ENCODE data around the gene PCDH17. TPM values are rescaled to one million over a fixed set of nuclear protein-coding genes. Genes with fewer than 3 reads are reported as not detected.

The PCDH17 gene
- polyA plus RNA-seq, 1 donor (not counting 4 experiments of a cell fraction or from before 2014, with no cell fraction given), result not detected

- peaks cover 24% of the 10 kb centered on the region for H3K9me3 ChIP-seq (ENCODE audit: control insufficient read depth, low read depth, low read length)
- TF ChIP-seq CTCF (optimal IDR thresholded peaks at IDR 0.05 in 1 of 3, IDR thresholded peaks at IDR 0.05 in 1 of 3, conservative IDR thresholded peaks at IDR 0.05 in 1 of 3; ENCODE audit: extremely low read depth in 1 of 3, insufficient read depth in 2 of 3, low read length in 3 of 3), result no peak
- no peak for TF ChIP-seq EZH2 (IDR thresholded peaks at IDR 0.05; ENCODE audit: low read length)
- H3K79me2 ChIP-seq (ENCODE audit: control insufficient read depth, insufficient read depth, low read length), result no peaks in the 10 kb centered on the region
- peaks cover 57% of the 10 kb centered on the region for H3K27me3 ChIP-seq (ENCODE audit: control insufficient read depth, extremely low read depth, insufficient read depth, low read length)
- dilution Hi-C loops (cut with MboI; ENCODE audit: extremely low pct_ligation_motif_present, low sequenced_read_pairs), result no loop called here
- H3K4me1 ChIP-seq (ENCODE audit: control insufficient read depth, extremely low read depth, insufficient read depth, low read length), result no peaks in the 10 kb centered on the region
- no peak overlapping the region for H3K9ac ChIP-seq (ENCODE audit: control insufficient read depth, extremely low read depth, insufficient read depth, low read length)
- FAIRE-seq (no peak), DNase-seq (ENCODE audit: low read depth, low spot score) (no peak)
- H3K36me3 ChIP-seq (ENCODE audit: control insufficient read depth in 2 of 2, extremely low read depth in 1 of 2, insufficient read depth in 2 of 2, low read length in 2 of 2), result no peaks in the 10 kb centered on the region
- no peak overlapping the region for H3K27ac ChIP-seq (ENCODE audit: control insufficient read depth, insufficient read depth, low read length)
- no peak overlapping the region for H2AFZ ChIP-seq (ENCODE audit: control insufficient read depth, low read length)
- H3K4me3 ChIP-seq (ENCODE audit: control insufficient read depth in 2 of 3, extremely low read depth in 1 of 3, insufficient read depth in 2 of 3, low read depth in 1 of 3, low read length in 3 of 3), result no peak overlapping the region
- H4K20me1 ChIP-seq (ENCODE audit: control insufficient read depth, extremely low read depth, insufficient read depth, low read length), result no peaks in the 10 kb centered on the region
- H3K9me1 ChIP-seq (ENCODE audit: control insufficient read depth, extremely low read depth, insufficient read depth, low read length), result no peaks in the 10 kb centered on the region
- H3K4me2 ChIP-seq (ENCODE audit: control insufficient read depth, extremely low read depth, insufficient read depth, low read depth, low read length), result no peak overlapping the region
These were observed 964 bp downstream of the PCDH17 start for GRCh38 chr13:57632276-57633140.

- FAIRE-seq, result no peak
- no peak overlapping the region for H3K27ac ChIP-seq (ENCODE audit: control insufficient read depth, insufficient read depth, low read length)
- H3K4me3 ChIP-seq (ENCODE audit: control insufficient read depth in 2 of 3, extremely low read depth in 1 of 3, insufficient read depth in 2 of 3, low read depth in 1 of 3, low read length in 3 of 3), result no peak overlapping the region
These were observed 1.8 kb downstream of the PCDH17 start for GRCh38 chr13:57633141-57633949.

More at GRCh38 chr13:57633141-57633949, 1.8 kb downstream of the PCDH17 start:
- Histone ChIP-seq H3K4me2 (ENCODE audit: control insufficient read depth, extremely low read depth, insufficient read depth, low read depth, low read length) (no peak overlapping the region), H3K36me3 (ENCODE audit: control insufficient read depth in 2 of 2, extremely low read depth in 1 of 2, insufficient read depth in 2 of 2, low read length in 2 of 2) (no peaks in the 10 kb centered on the region), H4K20me1 (ENCODE audit: control insufficient read depth, extremely low read depth, insufficient read depth, low read length) (no peaks in the 10 kb centered on the region), H3K27me3 (ENCODE audit: control insufficient read depth, extremely low read depth, insufficient read depth, low read length) (peaks cover 57% of the 10 kb centered on the region), H3K9me1 (ENCODE audit: control insufficient read depth, extremely low read depth, insufficient read depth, low read length) (no peaks in the 10 kb centered on the region), H2AFZ (ENCODE audit: control insufficient read depth, low read length) (no peak overlapping the region), H3K4me1 (ENCODE audit: control insufficient read depth, extremely low read depth, insufficient read depth, low read length) (no peaks in the 10 kb centered on the region), H3K9me3 (ENCODE audit: control insufficient read depth, low read depth, low read length) (peaks cover 24% of the 10 kb centered on the region), H3K79me2 (ENCODE audit: control insufficient read depth, insufficient read depth, low read length) (no peaks in the 10 kb centered on the region), H3K9ac (ENCODE audit: control insufficient read depth, extremely low read depth, insufficient read depth, low read length) (no peak overlapping the region)
- no peak for DNase-seq (ENCODE audit: low read depth, low spot score)
- TF ChIP-seq EZH2 (IDR thresholded peaks at IDR 0.05; ENCODE audit: low read length), result no peak
- no peak for TF ChIP-seq CTCF (optimal IDR thresholded peaks at IDR 0.05 in 1 of 3, IDR thresholded peaks at IDR 0.05 in 1 of 3, conservative IDR thresholded peaks at IDR 0.05 in 1 of 3; ENCODE audit: extremely low read depth in 1 of 3, insufficient read depth in 2 of 3, low read length in 3 of 3)
- dilution Hi-C loops (cut with MboI; ENCODE audit: extremely low pct_ligation_motif_present, low sequenced_read_pairs), result no loop called here

Data from keratinocyte (primary cell).